NCI-H69 (cell line): ENCODE results near the gene FGD5.
A peak's percentile ranks its signal among the peaks of the same experiment; 100 is the strongest.

ENCODE experiments used
- DNase-seq: peaks from one replicate; lab custom pipeline; 2025; lab: John Stamatoyannopoulos, UW

Gene FGD5

GRCh38 chr3:14933820-14934425 is 115.2 kb downstream of the FGD5 start:
- peak; percentile 18 for DNase-seq

GRCh38 chr3:14935592-14936345 is 117.0 kb downstream of the FGD5 start:
- DNase-seq: no peak

- no peak for DNase-seq
Observed at GRCh38 chr3:14938954-14939353, 120.2 kb downstream of the FGD5 start.

- no peak for DNase-seq
Observed at GRCh38 chr3:14941871-14942270, 123.1 kb downstream of the FGD5 start.

- peak; percentile 1 for DNase-seq
Observed at GRCh38 chr3:14943042-14943441, 124.3 kb downstream of the FGD5 start.

- no peak for DNase-seq
Observed at GRCh38 chr3:14946236-14946635, 127.5 kb downstream of the FGD5 start.

GRCh38 chr3:14946739-14947099 is 128.0 kb downstream of the FGD5 start:
- DNase-seq: no peak

GRCh38 chr3:14947100-14947885 is 128.5 kb downstream of the FGD5 start, which contains the start of gene NR2C2:
NR2C2 (plus strand) TSS chr3:14947583; CDS start chr3:15003915, 56,332 bp downstream.
- peak; percentile 88 for DNase-seq

- DNase-seq: peak; percentile 96
Observed at GRCh38 chr3:14947886-14948608, 129.3 kb downstream of the FGD5 start.

- no peak for DNase-seq
Observed at GRCh38 chr3:14948609-14949038, 129.9 kb downstream of the FGD5 start.

- DNase-seq: peak; percentile 3
Observed at GRCh38 chr3:14949126-14949525, 130.4 kb downstream of the FGD5 start.

- peak; percentile 6 for DNase-seq
Observed at GRCh38 chr3:14950274-14950673, 131.5 kb downstream of the FGD5 start.

- DNase-seq: no peak
Observed at GRCh38 chr3:14957153-14957552, 138.4 kb downstream of the FGD5 start.

- no peak for DNase-seq
Observed at GRCh38 chr3:14957925-14958324, 139.2 kb downstream of the FGD5 start.

GRCh38 chr3:14959359-14959943 is 140.7 kb downstream of the FGD5 start:
- DNase-seq: no peak

- DNase-seq: no peak
Observed at GRCh38 chr3:14962762-14963161, 144.0 kb downstream of the FGD5 start.

GRCh38 chr3:14967285-14967684 is 148.5 kb downstream of the FGD5 start:
- no peak for DNase-seq

- DNase-seq: no peak
Observed at GRCh38 chr3:14969671-14970070, 150.9 kb downstream of the FGD5 start.

GRCh38 chr3:14976317-14976716 is 157.6 kb downstream of the FGD5 start:
- DNase-seq: peak; percentile 7

GRCh38 chr3:14980689-14981088 is 161.9 kb downstream of the FGD5 start:
- DNase-seq: no peak
